HCT116 (cell line): ENCODE data around the gene CCNJL. TPM values are rescaled to one million over a fixed set of nuclear protein-coding genes. Genes with fewer than 3 reads are reported as not detected.

Experiments
- ATAC-seq: fragments of 200-7000 bp; cut with Tn5 transposase; 2 replicates; pipeline ENCODE4 v1.9.1; 2020; ENCODE audit warnings: mild to moderate bottlenecking, moderate library complexity
- BruUV-seq: library from RNA; stranded (reverse); fragments of 400-500 nt; replicated peaks from 2 replicates; lab custom pipeline; 2021; lab: Mats Ljungman, UMichigan
- CTCF ChIA-PET: fragments of 300-600 bp; sonication (Branson Sonifier 250); formaldehyde crosslinking; loops from one replicate; lab custom pipeline; 2021; ENCODE audit warnings: antibody characterized with exemption; lab: Charles Lee
- POLR2A ChIA-PET: fragments of 300-600, 350-600 bp; sonication (Branson Sonifier 250); formaldehyde crosslinking; loops from one replicate; lab custom pipeline; 2021; ENCODE audit warnings: antibody characterized with exemption; lab: Charles Lee
- RAD21 ChIA-PET, 2 experiments: fragments of 300-600 bp; sonication (Branson Sonifier 250); formaldehyde crosslinking; loops; one replicate each; lab custom pipeline; 2023; ENCODE audit warnings: low total read pairs in 2 of 2; ENCODE audit not compliant: uncharacterized antibody in 2 of 2, unreplicated experiment in 2 of 2, low non-redundant PET in 1 of 2; lab: Charles Lee
- DNase-seq: peaks from one replicate; pipeline ENCODE4 v3.0.0-alpha.2; 2010; ENCODE audit warnings: low read depth, low spot score
- H2AFZ ChIP-seq: fragments of 200-600 bp; shearing (Covaris generic), sonication (generic); 2 replicates; pipeline ENCODE4 v1.6.1; 2017; ENCODE audit warnings: low read depth, mixed run types, mixed read lengths, antibody characterized with exemption, low read length; ENCODE audit not compliant: poor library complexity, severe bottlenecking
- H3K27ac ChIP-seq: 2 replicates; pipeline ENCODE4 v1.5.1; 2012; ENCODE audit warnings: low read depth, low read length
- H3K27me3 ChIP-seq: fragments of 200-600 bp; sonication (generic); 2 replicates; pipeline ENCODE4 v1.6.1; 2016; ENCODE audit warnings: mixed run types, low read length, mixed read lengths; ENCODE audit not compliant: insufficient read depth
- H3K36me3 ChIP-seq, 2 experiments: fragments of 200-500 bp in 1 of 2; fragments of 200-600 bp in 1 of 2; sonication (Bioruptor generic) in 1 of 2; sonication (generic) in 1 of 2; 2 replicates each; pipeline versions ENCODE4 v1.5.1 to v1.6.1; 2014 to 2016; ENCODE audit warnings: low read length in 2 of 2, inconsistent platforms in 1 of 2, mixed read lengths in 1 of 2, mixed run types in 1 of 2; ENCODE audit not compliant: insufficient read depth in 2 of 2, control insufficient read depth in 1 of 2
- H3K4me1 ChIP-seq, 2 experiments: fragments of 200-600 bp in 1 of 2; sonication (generic) in 1 of 2; 2 replicates each; pipeline versions ENCODE4 v1.5.1 to v1.6.1; 2012 to 2017; ENCODE audit warnings: low read length in 2 of 2, inconsistent platforms in 1 of 2, mild to moderate bottlenecking in 1 of 2, mixed read lengths in 1 of 2, mixed run types in 1 of 2, moderate library complexity in 1 of 2; ENCODE audit not compliant: insufficient read depth in 2 of 2, control insufficient read depth in 1 of 2
- H3K4me2 ChIP-seq: fragments of 200-600 bp; sonication (generic); 2 replicates; pipeline ENCODE4 v1.6.1; 2017; ENCODE audit warnings: mixed run types, low read length, mixed read lengths
- H3K4me3 ChIP-seq, 2 experiments: fragments of 200-600 bp in 1 of 2; sonication (generic) in 1 of 2; replicated peaks in 1 of 2; 2 replicates each; pipeline ENCODE4 v1.5.1; 2011 to 2016; ENCODE audit warnings: low read length in 2 of 2, control low read depth in 1 of 2, low read depth in 1 of 2, mild to moderate bottlenecking in 1 of 2, mixed read lengths in 1 of 2, mixed run types in 1 of 2
- H3K79me2 ChIP-seq: fragments of 200-600 bp; sonication (generic); 2 replicates; pipeline ENCODE4 v1.6.1; 2017; ENCODE audit warnings: mild to moderate bottlenecking, mixed run types, low read length, moderate library complexity, mixed read lengths; ENCODE audit not compliant: insufficient read depth
- H3K9ac ChIP-seq: fragments of 200-600 bp; sonication (generic); 2 replicates; pipeline ENCODE4 v1.6.1; 2016; ENCODE audit warnings: low read length, mixed read lengths
- H3K9me2 ChIP-seq: fragments of 200-600 bp; sonication (generic), shearing (Covaris generic); 2 replicates; pipeline ENCODE4 v1.6.1; 2017; ENCODE audit warnings: mixed run types, mild to moderate bottlenecking, moderate library complexity; ENCODE audit not compliant: insufficient read depth
- H3K9me3 ChIP-seq, 2 experiments: fragments of 200-500 bp in 1 of 2; fragments of 200-600 bp in 1 of 2; sonication (Bioruptor generic) in 1 of 2; sonication (generic) in 1 of 2; 2 replicates each; pipeline ENCODE4 v1.6.1; 2014 to 2017; ENCODE audit warnings: low read length in 2 of 2, mixed read lengths in 2 of 2, inconsistent platforms in 1 of 2, low read depth in 1 of 2, mild to moderate bottlenecking in 1 of 2, mixed run types in 1 of 2, moderate library complexity in 1 of 2; ENCODE audit not compliant: control insufficient read depth in 1 of 2, insufficient read depth in 1 of 2
- H4K20me1 ChIP-seq: fragments of 200-600 bp; sonication (generic), shearing (Covaris generic); 2 replicates; pipeline ENCODE4 v1.6.1; 2017; ENCODE audit warnings: mixed run types, mild to moderate bottlenecking, moderate library complexity; ENCODE audit not compliant: insufficient read depth
- FOSL1 ChIP-seq: IDR thresholded peaks from 2 replicates; pipeline ENCODE4 v1.6.1; 2012; ENCODE audit warnings: low read depth
- POLR2A ChIP-seq: IDR thresholded peaks from 2 replicates; pipeline ENCODE4 v1.7.0; 2011; ENCODE audit warnings: borderline replicate concordance; ENCODE audit not compliant: insufficient read depth, insufficient read length; ENCODE audit errors: extremely low read depth
- RAD21 ChIP-seq: IDR thresholded peaks from 2 replicates; pipeline ENCODE4 v1.6.1; 2012; ENCODE audit warnings: low read depth, mild to moderate bottlenecking
- TCF7L2 ChIP-seq: IDR thresholded peaks from 2 replicates; pipeline ENCODE4 v1.7.0; 2011; ENCODE audit warnings: borderline replicate concordance, inconsistent platforms; ENCODE audit not compliant: insufficient read depth, insufficient read length; ENCODE audit errors: extremely low read depth
- ZFX ChIP-seq: fragments of 450-650 bp; IDR thresholded peaks from 2 replicates; pipeline ENCODE4 v1.6.1; 2017
- ZNF274 ChIP-seq: fragments of 200-500 bp; sonication (Bioruptor generic); IDR thresholded peaks from 2 replicates; pipeline ENCODE4 v1.6.1; 2014; ENCODE audit warnings: mild to moderate bottlenecking, low read depth, low read length, inconsistent platforms
- intact Hi-C: fragments of 100-400 bp; cut with micrococcal nuclease; formaldehyde crosslinking; loops from 2 replicates; pipeline ENCODE4 v1.10.0; 2022
- total RNA-seq: library from RNA; stranded (reverse); gene quantifications from one replicate; pipeline ENCODE4 v1.2.1, GENCODE V29; 2021; ENCODE audit not compliant: unreplicated experiment
- TF ChIP-seq, protein P1 (sequence below), 3 experiments: fragments of 200-600 bp in 1 of 3; sonication (generic) in 1 of 3; IDR thresholded peaks in 2 of 3; conservative IDR thresholded peaks in 1 of 3; 2 replicates each; pipeline ENCODE4 v1.5.1; 2012 to 2017; ENCODE audit warnings: low read depth in 2 of 3, low read length in 2 of 3, antibody characterized with exemption in 1 of 3, borderline replicate concordance in 1 of 3, control low read depth in 1 of 3, mild to moderate bottlenecking in 1 of 3, mixed read lengths in 1 of 3, mixed run types in 1 of 3, moderate library complexity in 1 of 3; ENCODE audit not compliant: insufficient read depth in 1 of 3
- TF ChIP-seq, protein P2 (sequence below): IDR thresholded peaks from 2 replicates; pipeline ENCODE4 v1.6.1; 2011; ENCODE audit warnings: mild to moderate bottlenecking, low read length, moderate library complexity; ENCODE audit not compliant: insufficient replicate concordance; ENCODE audit errors: extremely low read depth

CCNJL gene
- total RNA-seq, 1 experiment from 2014 or later = 2.9 TPM

DNA sequence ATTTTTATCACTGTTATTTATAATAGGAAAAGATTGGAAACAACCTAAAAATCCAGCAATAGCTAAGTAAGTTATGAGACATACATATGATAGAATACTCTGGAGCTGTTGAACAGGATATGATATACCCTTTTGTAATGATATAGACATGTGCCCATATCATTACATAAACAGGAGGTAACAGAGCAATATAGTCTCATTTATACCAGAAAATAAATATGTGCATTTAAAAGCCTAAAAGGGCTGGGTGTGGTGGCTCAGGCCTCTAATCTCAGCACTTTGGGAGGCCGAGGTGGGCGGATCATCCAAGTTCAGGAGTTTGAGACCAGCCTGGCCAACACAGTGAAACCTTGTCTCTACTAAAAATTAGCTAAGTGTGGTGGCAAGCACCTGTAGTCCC lies 85.4 kb downstream of the CCNJL start:
- POLR2A ChIA-PET = no interaction called here
- intact Hi-C loops = no loop called here

More for the DNA sequence above, 85.4 kb downstream of the CCNJL start:
- Histone ChIP-seq H3K9ac (no peak overlapping the region), H3K79me2 (no peaks in the 10 kb centered on the region), H3K4me1 (no peaks in the 10 kb centered on the region), H3K27ac (no peak overlapping the region), H2AFZ (no peak overlapping the region), H3K36me3 (no peaks in the 10 kb centered on the region), H3K4me3 (no peak overlapping the region), H4K20me1 (no peaks in the 10 kb centered on the region), H3K27me3 (no peaks in the 10 kb centered on the region), H3K4me2 (no peak overlapping the region), H3K9me3 (no peaks in the 10 kb centered on the region)
- ATAC-seq (no peak), DNase-seq (no peak)
- CTCF ChIA-PET = no interaction called here
- BruUV-seq = no TSS peak
- TF ChIP-seq POLR2A (no peak), FOSL1 (no peak), ZFX (no peak), ZNF274 (no peak), RAD21 (no peak), TCF7L2 (no peak)
- TF ChIP-seq, protein P1, sequence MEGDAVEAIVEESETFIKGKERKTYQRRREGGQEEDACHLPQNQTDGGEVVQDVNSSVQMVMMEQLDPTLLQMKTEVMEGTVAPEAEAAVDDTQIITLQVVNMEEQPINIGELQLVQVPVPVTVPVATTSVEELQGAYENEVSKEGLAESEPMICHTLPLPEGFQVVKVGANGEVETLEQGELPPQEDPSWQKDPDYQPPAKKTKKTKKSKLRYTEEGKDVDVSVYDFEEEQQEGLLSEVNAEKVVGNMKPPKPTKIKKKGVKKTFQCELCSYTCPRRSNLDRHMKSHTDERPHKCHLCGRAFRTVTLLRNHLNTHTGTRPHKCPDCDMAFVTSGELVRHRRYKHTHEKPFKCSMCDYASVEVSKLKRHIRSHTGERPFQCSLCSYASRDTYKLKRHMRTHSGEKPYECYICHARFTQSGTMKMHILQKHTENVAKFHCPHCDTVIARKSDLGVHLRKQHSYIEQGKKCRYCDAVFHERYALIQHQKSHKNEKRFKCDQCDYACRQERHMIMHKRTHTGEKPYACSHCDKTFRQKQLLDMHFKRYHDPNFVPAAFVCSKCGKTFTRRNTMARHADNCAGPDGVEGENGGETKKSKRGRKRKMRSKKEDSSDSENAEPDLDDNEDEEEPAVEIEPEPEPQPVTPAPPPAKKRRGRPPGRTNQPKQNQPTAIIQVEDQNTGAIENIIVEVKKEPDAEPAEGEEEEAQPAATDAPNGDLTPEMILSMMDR (IDR thresholded peaks at IDR 0.05 in 2 of 3, conservative IDR thresholded peaks at IDR 0.05 in 1 of 3; ENCODE audit: borderline replicate concordance in 1 of 3, insufficient read depth in 1 of 3, low read depth in 2 of 3, low read length in 2 of 3) = no peak
- TF ChIP-seq, protein P2, sequence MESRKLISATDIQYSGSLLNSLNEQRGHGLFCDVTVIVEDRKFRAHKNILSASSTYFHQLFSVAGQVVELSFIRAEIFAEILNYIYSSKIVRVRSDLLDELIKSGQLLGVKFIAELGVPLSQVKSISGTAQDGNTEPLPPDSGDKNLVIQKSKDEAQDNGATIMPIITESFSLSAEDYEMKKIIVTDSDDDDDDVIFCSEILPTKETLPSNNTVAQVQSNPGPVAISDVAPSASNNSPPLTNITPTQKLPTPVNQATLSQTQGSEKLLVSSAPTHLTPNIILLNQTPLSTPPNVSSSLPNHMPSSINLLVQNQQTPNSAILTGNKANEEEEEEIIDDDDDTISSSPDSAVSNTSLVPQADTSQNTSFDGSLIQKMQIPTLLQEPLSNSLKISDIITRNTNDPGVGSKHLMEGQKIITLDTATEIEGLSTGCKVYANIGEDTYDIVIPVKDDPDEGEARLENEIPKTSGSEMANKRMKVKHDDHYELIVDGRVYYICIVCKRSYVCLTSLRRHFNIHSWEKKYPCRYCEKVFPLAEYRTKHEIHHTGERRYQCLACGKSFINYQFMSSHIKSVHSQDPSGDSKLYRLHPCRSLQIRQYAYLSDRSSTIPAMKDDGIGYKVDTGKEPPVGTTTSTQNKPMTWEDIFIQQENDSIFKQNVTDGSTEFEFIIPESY = no peak
- TF ChIP-seq, all 23 proteins: peak for 0
- H3K9me2 ChIP-seq = no peaks in the 10 kb centered on the region
- RAD21 ChIA-PET = no interaction called here
